NCI-H345 treated with DMSO at 0.1 percent for 48 hours (cell line): ENCODE results near the gene RAC3.

Experiments used
- DNase-seq: peaks from one replicate; lab custom pipeline; 2025; ENCODE audit not compliant: unreplicated experiment; lab: John Stamatoyannopoulos, UW

The RAC3 gene

GRCh38 chr17:82054351-82055022, 23.0 kb downstream of the RAC3 start:
- DNase-seq: no peak

GRCh38 chr17:82055023-82055964, 23.8 kb downstream of the RAC3 start:
- no peak for DNase-seq

DNA sequence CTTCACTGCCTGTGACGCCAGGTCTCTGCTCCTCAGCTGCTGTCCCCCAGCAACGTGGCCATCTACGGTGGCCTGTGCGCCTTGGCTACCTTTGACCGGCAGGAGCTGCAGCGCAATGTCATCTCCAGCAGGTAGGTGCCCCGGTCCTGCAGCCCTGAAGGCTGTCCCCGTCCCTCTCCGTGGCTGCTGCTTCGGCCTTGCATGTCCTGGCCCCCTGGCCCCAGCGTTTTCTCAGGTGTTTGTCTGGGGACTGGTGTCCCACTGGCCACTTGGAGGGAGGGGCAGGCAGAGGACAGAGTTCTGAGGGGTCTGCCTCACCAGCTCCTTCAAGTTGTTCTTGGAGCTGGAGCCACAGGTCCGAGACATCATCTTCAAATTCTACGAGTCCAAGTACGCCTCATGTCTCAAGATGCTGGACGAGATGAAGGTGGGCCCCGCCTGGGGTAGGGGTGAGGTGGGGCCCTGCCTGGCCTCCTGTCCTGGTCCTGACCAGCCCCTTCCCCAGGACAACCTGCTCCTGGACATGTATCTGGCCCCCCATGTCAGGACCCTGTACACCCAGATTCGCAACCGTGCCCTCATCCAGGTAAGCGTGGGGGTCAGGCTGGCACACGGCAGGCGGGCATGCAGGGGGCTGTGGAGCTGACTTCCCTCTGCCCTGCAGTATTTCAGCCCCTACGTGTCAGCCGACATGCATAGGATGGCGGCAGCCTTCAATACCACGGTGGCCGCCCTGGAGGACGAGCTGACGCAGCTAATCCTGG, 24.7 kb downstream of the RAC3 start:
- DNase-seq: no peak

- DNase-seq: no peak
Observed at GRCh38 chr17:82056729-82057621, 25.5 kb downstream of the RAC3 start.

- DNase-seq: no peak
Observed at GRCh38 chr17:82058230-82058854, 26.9 kb downstream of the RAC3 start.

DNA sequence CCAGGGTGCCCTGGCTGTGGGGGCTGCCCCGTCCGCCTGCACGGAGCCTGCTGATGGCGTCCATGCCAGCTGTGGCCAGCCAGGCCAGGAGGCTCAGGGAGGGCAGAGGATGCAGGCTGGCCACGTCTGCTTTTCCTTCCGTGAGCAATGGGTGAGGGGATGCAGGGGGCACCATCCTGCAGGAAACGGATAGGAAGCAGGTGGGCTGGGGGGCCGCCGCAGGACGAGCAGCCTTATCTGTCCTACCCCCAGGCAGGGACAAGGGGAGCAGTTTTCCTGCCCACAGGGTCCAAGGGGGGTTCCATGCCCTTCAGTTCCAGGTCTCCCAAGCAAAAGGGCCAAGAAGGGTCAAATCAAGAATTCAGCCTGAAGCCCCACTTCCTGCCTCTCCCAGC, 27.4 kb downstream of the RAC3 start:
- DNase-seq: no peak

- DNase-seq: no peak
Observed at GRCh38 chr17:82059272-82060000, 28.0 kb downstream of the RAC3 start.

GRCh38 chr17:82060001-82060380, 28.5 kb downstream of the RAC3 start:
- DNase-seq: no peak

DNA sequence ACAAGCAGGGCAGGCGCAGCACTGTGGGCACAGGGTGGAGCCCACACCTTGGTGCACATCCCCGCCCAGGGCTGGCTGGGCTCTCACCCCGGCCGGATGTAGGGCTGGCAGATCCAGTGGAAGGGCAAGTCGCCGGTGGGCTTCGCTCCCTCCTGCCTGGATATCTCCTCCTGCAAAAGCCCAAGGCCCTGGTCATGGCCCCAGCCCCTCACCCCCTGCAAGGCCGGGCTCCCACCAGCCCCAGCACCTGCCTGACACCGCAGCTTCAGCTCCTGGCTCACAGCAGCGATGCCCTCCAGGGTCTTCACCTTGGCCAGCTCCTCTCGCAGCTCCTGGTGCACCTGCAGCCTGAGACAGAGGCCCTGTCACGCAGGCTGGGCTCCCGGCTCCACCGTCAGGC, 29.1 kb downstream of the RAC3 start:
- DNase-seq: no peak

DNA sequence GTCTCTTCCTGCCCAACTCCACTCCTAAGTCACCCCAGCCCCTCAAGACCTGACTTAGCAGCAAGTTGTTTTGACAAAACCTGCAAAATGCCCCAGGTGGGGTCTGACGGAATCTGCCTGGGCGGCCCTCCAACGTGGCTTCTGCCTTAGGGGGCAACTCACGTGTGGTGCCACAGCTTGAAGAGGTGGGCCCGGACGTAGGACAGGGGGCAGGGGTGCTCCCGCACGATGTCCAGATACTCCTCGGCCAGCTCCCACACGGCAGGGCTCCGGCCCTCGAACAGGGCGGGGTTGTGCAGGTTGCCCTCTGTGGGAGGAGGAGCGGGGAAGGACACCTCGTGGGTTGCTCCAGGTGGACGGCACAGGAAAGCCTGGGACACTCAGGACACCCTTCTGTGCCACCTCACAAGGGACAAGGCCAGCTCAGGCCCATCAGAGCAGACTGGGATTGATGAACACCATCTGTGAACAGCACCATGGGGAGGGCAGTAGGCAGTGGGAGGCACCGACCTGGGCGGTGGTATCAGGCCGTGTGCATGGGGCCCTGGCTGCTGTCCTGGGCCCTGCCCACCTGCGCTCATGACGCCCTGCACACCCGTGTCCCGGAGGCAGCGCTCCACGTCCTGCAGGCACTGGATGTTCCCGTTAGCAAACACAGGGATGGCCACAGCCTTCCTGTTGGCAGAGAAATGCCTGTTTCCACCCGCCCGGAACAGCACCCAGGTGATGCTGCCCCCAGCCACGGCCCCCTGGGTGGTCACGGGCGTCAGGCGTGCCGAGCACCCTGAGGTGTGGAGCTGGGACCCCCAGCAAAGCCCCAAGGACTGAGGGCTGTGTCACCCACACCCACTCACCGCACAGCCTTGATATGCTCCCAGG, 29.8 kb downstream of the RAC3 start:
- no peak for DNase-seq

DNA sequence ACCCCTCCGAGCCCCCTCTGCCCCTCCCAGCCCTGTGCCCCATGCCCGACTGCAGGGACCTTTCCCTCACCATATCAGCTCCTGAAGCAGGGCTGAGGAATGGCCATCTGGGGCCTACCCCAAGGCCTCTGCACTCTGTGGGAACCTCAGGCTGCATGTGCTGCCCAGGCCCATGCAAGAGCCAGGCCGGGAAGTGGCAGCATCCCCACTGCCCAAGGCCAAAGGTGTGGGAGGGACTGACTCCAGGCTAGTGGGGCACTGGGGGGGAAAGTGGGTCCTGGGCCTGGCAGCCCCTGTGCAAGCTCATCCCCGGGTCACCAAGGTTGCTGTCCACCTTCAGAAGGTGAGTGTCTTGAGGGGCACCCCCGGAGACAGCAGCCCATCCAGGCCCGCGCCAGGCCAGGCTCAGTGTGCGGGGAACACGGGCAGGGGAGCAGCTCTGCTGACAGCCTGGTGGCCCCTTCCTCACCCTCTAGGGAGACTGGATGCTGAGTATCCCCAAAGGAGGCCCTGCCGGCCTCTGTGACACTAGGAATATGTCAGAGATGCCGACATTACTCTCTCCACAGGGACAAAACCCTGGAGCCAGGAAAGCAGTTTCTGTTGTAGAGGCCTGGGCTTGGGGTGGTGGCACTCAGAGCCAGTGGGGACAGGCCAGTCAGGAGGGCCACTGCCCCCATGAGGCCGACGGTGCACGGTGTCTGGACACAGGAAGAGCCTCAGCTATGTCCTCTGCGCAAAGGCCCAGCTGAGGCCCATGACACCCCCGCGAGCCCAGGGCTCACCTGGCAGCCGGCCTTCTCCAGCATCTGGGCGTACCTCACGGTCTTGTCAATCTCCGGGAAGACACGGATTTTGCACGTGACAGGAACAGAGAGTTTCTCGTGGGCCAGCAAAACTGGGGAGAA, 30.9 kb downstream of the RAC3 start:
- no peak for DNase-seq

DNA sequence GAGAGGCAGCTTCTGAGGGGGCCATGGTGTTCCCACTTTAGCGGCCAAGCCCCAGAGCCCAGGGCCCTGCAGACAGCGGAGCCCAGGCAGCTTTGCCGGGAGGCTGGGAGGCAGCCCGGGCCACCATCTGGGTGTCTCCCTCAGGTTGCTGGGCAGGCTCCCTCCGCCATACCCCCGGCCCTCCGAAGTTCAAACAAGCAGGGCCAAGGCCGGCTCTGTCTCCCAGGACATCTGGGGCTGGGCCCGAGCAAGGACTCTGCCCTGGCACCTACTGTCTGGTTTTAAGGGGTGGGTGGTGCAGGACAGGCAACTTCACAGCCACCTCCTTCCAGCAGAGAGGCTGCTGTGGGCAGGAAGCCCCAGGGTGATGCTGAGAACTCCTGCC, 31.5 kb downstream of the RAC3 start:
- DNase-seq: no peak

- no peak for DNase-seq
Observed at GRCh38 chr17:82063424-82064415, 32.2 kb downstream of the RAC3 start.

DNA sequence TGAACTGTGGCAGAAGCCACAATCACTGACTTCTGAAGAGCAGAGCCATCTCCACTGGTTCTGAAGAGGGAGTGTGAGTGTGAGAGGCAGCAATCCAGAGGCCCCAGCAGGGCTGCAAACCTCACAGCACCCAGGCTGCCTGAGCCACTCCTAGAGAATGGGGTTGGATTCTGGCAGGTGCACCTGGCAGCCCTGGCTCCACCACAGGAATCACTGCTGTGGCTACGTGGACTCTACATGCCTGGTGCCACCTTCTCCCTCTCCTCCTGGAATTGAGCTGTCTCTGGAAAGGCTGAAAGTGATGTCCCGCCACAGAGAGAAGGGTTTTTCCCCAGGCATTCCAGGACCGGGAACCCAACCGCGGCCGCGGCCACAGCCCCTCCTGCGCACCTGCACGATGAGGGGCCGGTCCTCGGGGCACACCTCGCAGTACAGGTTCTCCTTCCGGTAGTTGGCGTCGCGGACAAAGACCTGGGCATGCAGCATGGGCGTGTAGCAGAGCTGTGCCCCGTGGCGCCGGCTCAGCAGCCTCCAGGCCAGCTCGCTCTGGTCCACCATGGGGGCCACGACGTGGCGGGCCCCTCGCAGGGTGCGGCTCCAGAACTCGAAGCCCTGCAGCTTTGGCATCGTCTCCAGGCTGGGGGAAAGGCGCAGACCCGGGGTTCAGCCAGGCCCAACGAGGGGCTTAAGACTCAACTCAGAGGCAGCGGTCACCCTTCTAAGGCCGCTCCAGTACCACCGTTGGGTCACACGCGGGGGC, 33.1 kb downstream of the RAC3 start:
- no peak for DNase-seq

DNA sequence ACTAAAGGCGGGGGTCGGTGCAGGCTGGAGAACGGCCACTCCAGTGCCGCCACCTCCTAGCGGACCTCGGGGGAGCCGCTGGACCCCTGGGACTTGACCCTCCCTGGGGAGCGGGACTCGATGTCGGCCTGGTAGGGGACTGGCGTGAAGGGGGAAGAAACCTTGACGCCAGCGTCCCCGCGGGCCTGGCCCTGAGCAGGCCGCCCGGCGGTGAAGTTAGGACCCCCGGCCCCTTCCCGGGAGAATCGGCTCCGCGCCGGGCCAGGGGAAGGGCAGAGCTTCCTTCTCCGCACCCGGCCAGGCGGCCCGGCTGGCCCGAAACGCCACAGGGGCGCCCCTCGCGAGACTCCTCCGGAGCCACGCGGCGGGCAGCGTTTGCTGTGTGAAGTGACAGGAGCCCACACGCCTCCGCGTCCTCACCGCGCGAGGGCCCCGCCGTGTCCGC, 33.7 kb downstream of the RAC3 start:
- no peak for DNase-seq
